Eye (tissue), 1 donor: ENCODE results near the gene RBBP8NL.

Experiments
- DNase-seq: peaks from one replicate; pipeline ENCODE4 v3.0.0-alpha.2; 2015

Gene RBBP8NL

DNA sequence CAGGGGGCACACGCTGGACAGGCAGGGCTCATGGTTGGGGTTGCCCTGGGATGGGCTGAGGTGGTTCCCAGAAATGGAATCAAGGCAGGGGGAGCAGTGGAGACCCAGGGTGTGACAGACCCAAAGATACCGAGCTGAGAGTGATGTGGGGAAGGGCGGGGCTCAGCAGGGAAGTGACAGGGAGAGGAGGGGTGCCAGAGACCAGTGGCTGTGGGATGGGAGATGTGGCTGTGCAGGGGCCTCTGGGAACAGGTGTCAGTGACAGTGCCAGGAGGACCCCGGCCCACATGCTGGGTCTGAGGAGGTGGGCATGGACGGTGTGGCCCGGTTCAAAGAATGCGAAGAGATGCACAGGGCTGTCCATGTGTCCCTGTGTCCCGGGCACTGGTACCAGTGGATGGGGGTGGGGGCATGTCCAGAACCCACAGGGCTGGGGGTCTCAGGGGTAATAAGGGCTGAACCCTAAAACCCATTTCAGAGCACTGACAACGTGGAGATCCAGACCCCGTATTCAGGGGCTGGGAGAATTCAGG, 21.3 kb downstream of the RBBP8NL start:
- DNase-seq = no peak

GRCh38 chr20:62405108-62405980, 22.0 kb downstream of the RBBP8NL start:
- peak; percentile 60 for DNase-seq

GRCh38 chr20:62404761-62405107, 22.6 kb downstream of the RBBP8NL start:
- no peak for DNase-seq

GRCh38 chr20:62404112-62404665, 23.1 kb downstream of the RBBP8NL start:
- no peak for DNase-seq

GRCh38 chr20:62403331-62403730, 24.0 kb downstream of the RBBP8NL start:
- no peak for DNase-seq

- DNase-seq = no peak
Measured at GRCh38 chr20:62402456-62403150, 24.7 kb downstream of the RBBP8NL start.

GRCh38 chr20:62401331-62401779, 26.0 kb downstream of the RBBP8NL start:
- DNase-seq = no peak

DNA sequence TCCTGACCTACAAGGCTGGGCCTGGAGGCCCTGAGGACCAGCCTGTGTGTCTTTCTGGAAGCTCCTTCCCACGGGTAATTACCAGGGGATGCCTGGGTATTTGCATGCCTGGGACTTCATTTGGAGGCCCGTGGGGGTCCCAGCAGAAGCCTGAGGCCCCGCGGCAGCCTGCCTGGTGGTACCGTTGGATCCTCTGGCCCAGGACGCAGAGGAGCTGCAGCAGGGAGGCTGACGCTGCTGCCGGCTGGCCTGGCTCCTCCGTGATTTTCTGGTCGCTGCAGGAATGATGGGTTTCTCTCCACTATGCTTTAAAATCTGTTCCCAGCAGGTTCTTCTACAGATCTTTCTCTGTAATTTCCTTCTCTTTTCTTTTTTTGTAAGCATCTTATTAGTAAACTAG, 26.8 kb downstream of the RBBP8NL start:
- DNase-seq = no peak

DNA sequence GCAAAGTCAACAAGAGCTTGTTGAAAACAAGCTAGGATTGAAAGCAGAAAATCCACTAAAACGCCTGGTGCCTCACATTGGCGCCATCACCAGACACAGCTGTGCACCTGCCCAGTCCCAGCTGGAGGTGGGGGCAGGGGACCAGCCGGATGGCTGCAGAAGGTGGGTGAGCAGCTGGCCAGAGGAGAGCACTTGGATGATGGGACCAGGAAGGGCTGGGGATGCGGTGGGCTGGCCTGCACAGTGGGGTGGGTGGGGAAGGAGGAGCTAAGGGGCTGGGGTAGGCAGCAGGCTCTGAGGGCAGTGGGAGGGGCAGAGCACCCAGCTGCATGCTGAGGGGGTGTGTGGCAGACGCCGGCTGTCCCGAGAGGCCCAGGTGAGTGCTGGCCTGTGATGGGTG, 27.3 kb downstream of the RBBP8NL start:
- no peak for DNase-seq

GRCh38 chr20:62398120-62398821, 29.1 kb downstream of the RBBP8NL start:
- DNase-seq = no peak

DNA sequence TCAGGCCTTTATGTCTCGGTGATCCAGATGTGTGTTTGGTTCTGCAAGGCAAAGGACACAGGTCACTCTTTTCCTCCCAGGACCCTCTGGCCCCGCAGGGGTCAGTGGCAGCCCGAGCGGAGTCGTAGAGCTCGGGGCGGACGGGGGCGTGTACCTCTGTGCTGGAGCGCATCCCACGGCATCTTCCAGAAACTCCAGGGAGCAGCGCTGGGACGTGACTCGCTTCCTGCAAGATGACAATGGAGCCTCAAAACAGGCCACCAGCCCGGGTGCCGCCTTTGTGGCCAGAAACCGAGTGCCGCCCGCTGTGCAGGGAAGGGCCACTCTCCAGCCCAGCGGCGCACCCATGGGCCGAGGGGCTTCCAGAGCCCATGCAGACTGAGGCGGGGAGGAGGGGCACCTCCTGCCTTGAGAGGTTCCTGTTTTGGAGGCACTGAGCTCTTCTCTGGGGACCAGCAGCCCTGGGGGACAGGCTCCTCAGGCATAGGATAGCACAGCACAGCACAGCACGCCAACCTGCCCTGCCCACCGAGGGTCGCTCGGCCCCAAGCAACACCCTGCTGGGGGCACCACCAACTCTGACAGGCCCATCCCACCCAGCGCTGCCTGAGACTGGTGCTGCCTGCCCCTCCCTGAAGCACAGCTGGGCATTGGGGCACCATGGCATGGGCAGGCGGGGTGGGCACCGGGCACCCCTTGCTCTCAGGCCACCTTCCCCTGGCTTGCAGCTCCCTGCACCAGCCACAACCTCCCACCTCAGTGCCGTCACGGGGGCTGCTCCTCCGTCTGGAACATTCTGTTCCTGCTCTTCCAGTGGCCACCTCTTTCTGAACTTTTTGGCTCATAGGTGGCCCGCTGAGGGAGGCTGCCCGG, 30.7 kb downstream of the RBBP8NL start:
- DNase-seq = no peak

GRCh38 chr20:62395311-62396242, 31.8 kb downstream of the RBBP8NL start:
- DNase-seq = no peak

DNA sequence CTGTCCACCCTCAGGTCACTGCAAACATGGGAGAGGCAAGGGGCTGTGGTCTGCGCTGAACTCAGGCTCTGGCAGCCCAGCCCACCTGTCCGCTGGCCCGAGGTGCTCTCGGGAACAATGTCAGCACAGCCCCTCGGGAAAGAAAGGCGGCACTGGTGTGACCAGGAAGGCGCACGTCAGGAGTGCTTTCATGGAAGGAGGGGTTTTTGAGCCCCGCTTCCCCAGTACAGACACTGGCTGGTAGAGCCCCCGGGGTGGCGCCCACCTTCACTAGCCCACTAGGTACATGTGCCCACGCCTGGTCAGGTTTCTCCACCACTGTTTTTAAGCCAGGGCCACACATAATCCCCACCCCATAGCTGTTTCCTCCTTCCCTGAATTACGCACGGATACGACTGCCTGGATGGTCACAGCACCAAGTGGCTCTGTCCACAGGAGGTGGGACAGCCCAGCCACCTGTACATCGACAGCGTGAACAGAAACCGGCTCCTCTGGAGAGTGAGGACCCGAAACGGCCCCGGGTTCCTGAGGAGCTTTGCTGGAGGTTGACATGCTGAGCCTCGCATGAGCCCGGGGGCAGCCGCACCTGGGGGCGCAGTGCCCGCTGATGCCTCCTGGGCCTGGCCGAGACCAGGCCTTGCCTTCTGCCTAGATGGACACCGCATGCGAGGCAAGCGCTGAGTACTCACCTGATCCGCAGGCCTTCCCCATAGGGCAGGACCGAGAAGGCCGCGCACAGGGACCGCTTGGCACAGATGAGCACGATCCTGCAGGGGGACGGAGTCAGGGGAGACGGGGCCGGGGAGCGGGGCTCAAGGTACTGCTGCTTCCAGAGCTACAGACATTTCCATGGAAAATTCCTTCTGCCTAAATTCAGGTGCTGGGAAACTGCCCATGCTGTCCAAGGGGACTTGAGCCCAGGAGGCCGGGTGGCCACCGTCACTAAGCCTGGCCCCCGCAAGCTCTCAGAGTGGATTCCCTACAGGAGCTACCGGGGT, 32.8 kb downstream of the RBBP8NL start:
- DNase-seq = no peak

GRCh38 chr20:62393830-62394229, 33.5 kb downstream of the RBBP8NL start:
- DNase-seq = no peak

DNA sequence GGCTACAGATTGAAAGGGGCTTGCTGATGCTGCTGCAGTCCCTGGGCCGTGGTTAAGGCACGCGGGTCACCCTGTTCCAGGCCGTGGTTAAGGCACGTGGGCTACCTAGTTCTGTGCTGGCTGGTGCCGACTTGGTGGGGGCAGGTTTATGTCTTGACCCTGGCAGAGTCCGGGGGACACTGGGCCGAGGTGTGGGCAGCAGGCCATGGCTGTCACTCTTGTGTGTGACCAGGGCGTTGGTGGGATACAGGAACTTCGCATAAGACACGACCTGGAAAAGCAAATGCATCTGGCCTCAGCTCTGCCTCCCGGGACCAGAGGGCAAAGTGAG, 34.0 kb downstream of the RBBP8NL start:
- DNase-seq = no peak

- no peak for DNase-seq
Measured at GRCh38 chr20:62392621-62393334, 34.6 kb downstream of the RBBP8NL start.

GRCh38 chr20:62392077-62392418, 35.3 kb downstream of the RBBP8NL start:
- no peak for DNase-seq

GRCh38 chr20:62391165-62392076, 35.9 kb downstream of the RBBP8NL start:
- DNase-seq = no peak
